H9 (cell line): Measurements from ENCODE around the gene OR8I2. TPM values are rescaled to one million over a fixed set of nuclear protein-coding genes. Genes with fewer than 3 reads are reported as not detected.

ENCODE experiments used
- DNase-seq: peaks from one replicate; pipeline ENCODE4 v3.0.0-alpha.2; 2017
- H2AFZ ChIP-seq: one replicate; pipeline ENCODE4 v1.6.1; 2013; ENCODE audit warnings: mild to moderate bottlenecking, low read length, control low read depth, moderate library complexity
- H2AK5ac ChIP-seq: 2 replicates; pipeline ENCODE4 v1.6.1; 2013; ENCODE audit warnings: low read length, control low read depth, mixed read lengths; ENCODE audit not compliant: insufficient read length
- H2BK120ac ChIP-seq: one replicate; pipeline ENCODE4 v1.6.1; 2013; ENCODE audit warnings: low read depth, mild to moderate bottlenecking, low read length, control low read depth, inconsistent platforms; ENCODE audit not compliant: poor library complexity, severe bottlenecking
- H2BK12ac ChIP-seq: 2 replicates; pipeline ENCODE4 v1.6.1; 2013; ENCODE audit warnings: low read length, control low read depth, mixed read lengths, low read depth; ENCODE audit not compliant: insufficient read length
- H2BK15ac ChIP-seq: 2 replicates; pipeline ENCODE4 v1.6.1; 2013; ENCODE audit warnings: low read depth, low read length, control low read depth
- H2BK20ac ChIP-seq: one replicate; pipeline ENCODE4 v1.6.1; 2013; ENCODE audit warnings: low read depth, mild to moderate bottlenecking, low read length, control low read depth, inconsistent platforms; ENCODE audit not compliant: poor library complexity, severe bottlenecking
- H2BK5ac ChIP-seq: 2 replicates; pipeline ENCODE4 v1.6.1; 2013; ENCODE audit warnings: low read length, control low read depth, mixed read lengths; ENCODE audit not compliant: insufficient read length
- H3K14ac ChIP-seq: 2 replicates; pipeline ENCODE4 v1.6.1; 2013; ENCODE audit warnings: low read length, control low read depth; ENCODE audit not compliant: insufficient read depth
- H3K18ac ChIP-seq: 2 replicates; pipeline ENCODE4 v1.6.1; 2013; ENCODE audit warnings: low read depth, mild to moderate bottlenecking, mixed read lengths, low read length, control low read depth; ENCODE audit not compliant: insufficient read length
- H3K23ac ChIP-seq: 2 replicates; pipeline ENCODE4 v1.6.1; 2013; ENCODE audit warnings: low read length, control low read depth, mixed read lengths, low read depth; ENCODE audit not compliant: insufficient read length
- H3K23me2 ChIP-seq: 2 replicates; pipeline ENCODE4 v1.6.1; 2013; ENCODE audit warnings: low read depth, mild to moderate bottlenecking, mixed read lengths, low read length, control low read depth; ENCODE audit not compliant: insufficient read length, poor library complexity, severe bottlenecking
- H3K27ac ChIP-seq: 2 replicates; pipeline ENCODE4 v1.5.1; 2013; ENCODE audit warnings: low read length, control low read depth, mixed read lengths, low read depth; ENCODE audit not compliant: insufficient read length
- H3K27me3 ChIP-seq: 2 replicates; pipeline ENCODE4 v1.6.1; 2013; ENCODE audit warnings: low read length, control low read depth, inconsistent platforms; ENCODE audit not compliant: insufficient read depth
- H3K4ac ChIP-seq: 2 replicates; pipeline ENCODE4 v1.6.1; 2013; ENCODE audit warnings: low read depth, mild to moderate bottlenecking, control low read depth, inconsistent platforms, low read length, moderate library complexity
- H3K4me1 ChIP-seq: 2 replicates; pipeline ENCODE4 v1.6.1; 2013; ENCODE audit warnings: low read length, control low read depth, inconsistent platforms; ENCODE audit not compliant: insufficient read depth
- H3K4me2 ChIP-seq: 2 replicates; pipeline ENCODE4 v1.6.1; 2013; ENCODE audit warnings: low read length, control low read depth, mixed read lengths; ENCODE audit not compliant: insufficient read length, insufficient read depth
- H3K56ac ChIP-seq: 2 replicates; pipeline ENCODE4 v1.6.1; 2013; ENCODE audit warnings: low read depth, mild to moderate bottlenecking, mixed read lengths, low read length, control low read depth; ENCODE audit not compliant: insufficient read length
- H3K79me1 ChIP-seq: 2 replicates; pipeline ENCODE4 v1.6.1; 2013; ENCODE audit warnings: low read depth, mild to moderate bottlenecking, moderate library complexity, low read length, control low read depth, inconsistent platforms; ENCODE audit not compliant: insufficient read depth, poor library complexity, severe bottlenecking
- H3K79me2 ChIP-seq: 2 replicates; pipeline ENCODE4 v1.6.1; 2013; ENCODE audit warnings: low read length, control low read depth, inconsistent platforms; ENCODE audit not compliant: insufficient read depth
- H3K9ac ChIP-seq: 2 replicates; pipeline ENCODE4 v1.6.1; 2013; ENCODE audit warnings: low read length, control low read depth, mixed read lengths; ENCODE audit not compliant: insufficient read length; ENCODE audit errors: extremely low read depth
- H3K9me3 ChIP-seq: one replicate; pipeline ENCODE4 v1.6.1; 2013; ENCODE audit warnings: low read depth, low read length, inconsistent platforms; ENCODE audit not compliant: control insufficient read depth
- H3T11ph ChIP-seq: one replicate; pipeline ENCODE4 v1.6.1; 2013; ENCODE audit warnings: mild to moderate bottlenecking, low read length, control low read depth, inconsistent platforms
- H4K20me1 ChIP-seq: one replicate; pipeline ENCODE4 v1.6.1; 2013; ENCODE audit not compliant: control insufficient read depth, insufficient read length, insufficient read depth
- H4K5ac ChIP-seq: 2 replicates; pipeline ENCODE4 v1.6.1; 2013; ENCODE audit warnings: low read depth, mild to moderate bottlenecking, mixed read lengths, low read length, control low read depth; ENCODE audit not compliant: insufficient read length
- H4K8ac ChIP-seq: replicated peaks from 2 replicates; pipeline ENCODE4 v1.6.1; 2013; ENCODE audit warnings: low read length, control low read depth, mixed read lengths, low read depth; ENCODE audit not compliant: insufficient read length
- H4K91ac ChIP-seq: 2 replicates; pipeline ENCODE4 v1.6.1; 2013; ENCODE audit warnings: low read depth, mild to moderate bottlenecking, moderate library complexity, mixed read lengths, low read length, control low read depth; ENCODE audit not compliant: insufficient read length
- H3K27ac Mint-ChIP-seq, 3 experiments: 2 replicates in 2 of 3; 3 replicates in 1 of 3; pipeline ENCODE4 v1.8.0; 2020 to 2021; ENCODE audit warnings: mixed read lengths in 3 of 3, mild to moderate bottlenecking in 1 of 3, moderate library complexity in 1 of 3
- H3K27me3 Mint-ChIP-seq: 2 replicates; pipeline ENCODE4 v1.8.0; 2021; ENCODE audit warnings: low read depth, mild to moderate bottlenecking, moderate library complexity, mixed read lengths
- H3K36me3 Mint-ChIP-seq, 3 experiments: 2 replicates in 2 of 3; 3 replicates in 1 of 3; pipeline ENCODE4 v1.8.0; 2020 to 2021; ENCODE audit warnings: low read depth in 3 of 3, mixed read lengths in 3 of 3; ENCODE audit not compliant: insufficient read depth in 1 of 3
- H3K4me1 Mint-ChIP-seq, 2 experiments: 2 replicates each; pipeline ENCODE4 v1.8.0; 2020; ENCODE audit warnings: mixed read lengths in 2 of 2
- H3K4me3 Mint-ChIP-seq, 2 experiments: 2 replicates in 1 of 2; 3 replicates in 1 of 2; pipeline ENCODE4 v1.8.0; 2020 to 2021; ENCODE audit warnings: mild to moderate bottlenecking in 2 of 2, mixed read lengths in 2 of 2, moderate library complexity in 1 of 2
- H3K9me3 Mint-ChIP-seq, 2 experiments: 2 replicates in 1 of 2; 3 replicates in 1 of 2; pipeline ENCODE4 v1.8.0; 2020; ENCODE audit warnings: mild to moderate bottlenecking in 2 of 2, mixed read lengths in 2 of 2, moderate library complexity in 1 of 2
- WGBS: extraction: QIAGEN DNeasy Blood & Tissue Kit; methylation state at CpG from one replicate; pipeline ENCODE4 v1.1.7; 2013; ENCODE audit warnings: missing lambda C conversion rate, low lambda C conversion rate, mixed read lengths; ENCODE audit not compliant: insufficient read length; ENCODE audit errors: extremely low coverage; 5-methylcytosine and 5-hydroxymethylcytosine counted together
- total RNA-seq: library from RNA; stranded (reverse); gene quantifications from 2 replicates; pipeline ENCODE4 v1.2.1, GENCODE V29; 2021
- TF ChIP-seq, protein P1 (sequence below): fragments of 200-600 bp; sonication (generic); conservative IDR thresholded peaks from 3 replicates; pipeline ENCODE4 v1.8.0; 2021; ENCODE audit warnings: antibody characterized with exemption, mild to moderate bottlenecking

The OR8I2 gene
- total RNA-seq, 1 experiment from 2014 or later, result not detected

DNA sequence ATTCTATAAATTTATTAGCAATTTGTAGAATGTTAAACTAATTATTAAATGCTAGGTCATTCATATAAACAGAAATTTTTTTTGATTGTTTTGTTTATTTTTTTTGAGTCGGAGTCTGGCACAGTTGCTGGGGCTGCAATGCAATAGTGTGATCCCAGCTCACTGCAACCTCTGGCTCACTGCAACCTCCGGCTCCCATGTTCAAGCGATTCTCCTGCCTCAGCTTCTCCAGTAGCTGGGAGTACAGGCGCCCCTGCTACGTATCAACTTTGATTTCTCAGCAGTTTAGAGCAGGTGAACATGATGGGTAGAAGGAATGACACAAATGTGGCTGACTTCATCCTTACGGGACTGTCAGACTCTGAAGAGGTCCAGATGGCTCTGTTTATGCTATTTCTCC is 29.0 kb downstream of the OR8I2 start, which contains the start of gene OR8H3:
OR8H3 (plus strand) TSS at position 301 of the 400 bp plus-strand sequence; CDS start at position 301, 0 bp downstream.
- no peak within 1 kb of the TSS for H3K27ac Mint-ChIP-seq
- Histone ChIP-seq H3K23ac (no peak within 1 kb of the TSS), H2AFZ (no peak within 1 kb of the TSS), H4K91ac (no peak within 1 kb of the TSS), H2BK120ac (no peak within 1 kb of the TSS), H2BK5ac (no peak within 1 kb of the TSS), H3K56ac (no peak within 1 kb of the TSS), H2AK5ac (no peak within 1 kb of the TSS), H3K79me2 (no peaks in the 10 kb centered on the region), H3K18ac (no peak within 1 kb of the TSS), H2BK15ac (no peak within 1 kb of the TSS), H3K23me2 (no peaks in the 10 kb centered on the region), H4K20me1 (no peaks in the 10 kb centered on the region), H3K9ac (no peak within 1 kb of the TSS), H3K27ac (no peak within 1 kb of the TSS), H3K27me3 (no peaks in the 10 kb centered on the region), H3K4me1 (no peaks in the 10 kb centered on the region), H2BK12ac (no peak within 1 kb of the TSS), H3K79me1 (no peaks in the 10 kb centered on the region), H3K4me2 (no peak within 1 kb of the TSS), H3K9me3 (no peaks in the 10 kb centered on the region), H3K4ac (no peak within 1 kb of the TSS), H3T11ph (no peak within 1 kb of the TSS), H3K14ac (no peak within 1 kb of the TSS), H4K5ac (no peak within 1 kb of the TSS), H4K8ac (no peak within 1 kb of the TSS), H2BK20ac (no peak within 1 kb of the TSS)
- WGBS, result no CpG with 5 or more reads among the region's 6 CpGs
- TF ChIP-seq, protein P1, sequence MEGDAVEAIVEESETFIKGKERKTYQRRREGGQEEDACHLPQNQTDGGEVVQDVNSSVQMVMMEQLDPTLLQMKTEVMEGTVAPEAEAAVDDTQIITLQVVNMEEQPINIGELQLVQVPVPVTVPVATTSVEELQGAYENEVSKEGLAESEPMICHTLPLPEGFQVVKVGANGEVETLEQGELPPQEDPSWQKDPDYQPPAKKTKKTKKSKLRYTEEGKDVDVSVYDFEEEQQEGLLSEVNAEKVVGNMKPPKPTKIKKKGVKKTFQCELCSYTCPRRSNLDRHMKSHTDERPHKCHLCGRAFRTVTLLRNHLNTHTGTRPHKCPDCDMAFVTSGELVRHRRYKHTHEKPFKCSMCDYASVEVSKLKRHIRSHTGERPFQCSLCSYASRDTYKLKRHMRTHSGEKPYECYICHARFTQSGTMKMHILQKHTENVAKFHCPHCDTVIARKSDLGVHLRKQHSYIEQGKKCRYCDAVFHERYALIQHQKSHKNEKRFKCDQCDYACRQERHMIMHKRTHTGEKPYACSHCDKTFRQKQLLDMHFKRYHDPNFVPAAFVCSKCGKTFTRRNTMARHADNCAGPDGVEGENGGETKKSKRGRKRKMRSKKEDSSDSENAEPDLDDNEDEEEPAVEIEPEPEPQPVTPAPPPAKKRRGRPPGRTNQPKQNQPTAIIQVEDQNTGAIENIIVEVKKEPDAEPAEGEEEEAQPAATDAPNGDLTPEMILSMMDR, result no peak
- H3K36me3 Mint-ChIP-seq, result no peaks in the 10 kb centered on the region
- no peaks in the 10 kb centered on the region for H3K4me1 Mint-ChIP-seq
- H3K27me3 Mint-ChIP-seq, result no peaks in the 10 kb centered on the region
- DNase-seq, result no peak
- no peak within 1 kb of the TSS for H3K4me3 Mint-ChIP-seq
- peaks cover 0 to 8% of the 10 kb centered on the region in 2 experiments; a peak in 2 of 5 replicates for H3K9me3 Mint-ChIP-seq
